ENCODE data around the gene GKN2.

Gene GKN2

GRCh38 chr2:68952887-68953521 lies at the start of gene GKN2:
Gene GKN2 (minus strand): TSS chr2:68952893. CDS start chr2:68952861, 32 bp downstream.
- no peak for FAIRE-seq

GRCh38 chr2:69001879-69002278 lies 49.2 kb upstream of the GKN2 start:
- FAIRE-seq, result no peak

- FAIRE-seq, result no peak
Observed at GRCh38 chr2:68997401-68997800, 44.7 kb upstream of the GKN2 start.

GRCh38 chr2:68995916-68996315 lies 43.2 kb upstream of the GKN2 start:
- FAIRE-seq, result no peak

- no peak for FAIRE-seq
Observed at GRCh38 chr2:68994864-68995263, 42.2 kb upstream of the GKN2 start.

GRCh38 chr2:68993660-68994059 lies 41.0 kb upstream of the GKN2 start:
- no peak for FAIRE-seq

GRCh38 chr2:68992933-68993332 lies 40.2 kb upstream of the GKN2 start:
- FAIRE-seq, result no peak

- FAIRE-seq, result no peak
Observed at GRCh38 chr2:68992341-68992740, 39.6 kb upstream of the GKN2 start.

GRCh38 chr2:68989035-68989434 lies 36.3 kb upstream of the GKN2 start:
- FAIRE-seq, result no peak

- FAIRE-seq, result no peak
Observed at GRCh38 chr2:68987021-68987503, 34.4 kb upstream of the GKN2 start.

- no peak for FAIRE-seq
Observed at GRCh38 chr2:68980956-68981355, 28.3 kb upstream of the GKN2 start.

GRCh38 chr2:68978098-68978497 lies 25.4 kb upstream of the GKN2 start:
- no peak for FAIRE-seq

- no peak for FAIRE-seq
Observed at GRCh38 chr2:68977453-68977852, 24.8 kb upstream of the GKN2 start.

GRCh38 chr2:68975844-68976243 lies 23.2 kb upstream of the GKN2 start:
- no peak for FAIRE-seq

- no peak for FAIRE-seq
Observed at GRCh38 chr2:68974946-68975665, 22.4 kb upstream of the GKN2 start.

- FAIRE-seq, result no peak
Observed at GRCh38 chr2:68974251-68974650, 21.6 kb upstream of the GKN2 start, which contains the start of gene GKN1. Gene GKN1 (plus strand): TSS chr2:68974636. CDS start chr2:68974678, 42 bp downstream.

- FAIRE-seq, result no peak
Observed at GRCh38 chr2:68971591-68972231, 19.0 kb upstream of the GKN2 start.

- FAIRE-seq, result no peak
Observed at GRCh38 chr2:68970566-68971265, 18.0 kb upstream of the GKN2 start.

- no peak for FAIRE-seq
Observed at GRCh38 chr2:68969736-68970490, 17.2 kb upstream of the GKN2 start.

GRCh38 chr2:68968221-68968620 lies 15.5 kb upstream of the GKN2 start:
- FAIRE-seq, result no peak

- no peak for FAIRE-seq
Observed at GRCh38 chr2:68964282-68964681, 11.6 kb upstream of the GKN2 start.

GRCh38 chr2:68961380-68961779 lies 8.7 kb upstream of the GKN2 start:
- no peak for FAIRE-seq

- no peak for FAIRE-seq
Observed at GRCh38 chr2:68959001-68959400, 6.3 kb upstream of the GKN2 start.

All from TTC549 (cell line).